Endothelial cell of umbilical vein (primary cell): Measurements from ENCODE around the gene INAVA. TPM values are rescaled to one million over a fixed set of nuclear protein-coding genes. Genes with fewer than 3 reads are reported as not detected.

Experiments
- BruUV-seq: library from RNA; stranded (reverse); fragments of 400-500 nt; replicated peaks from 2 replicates; lab custom pipeline; 2021; lab: Mats Ljungman, UMichigan
- CTCF ChIA-PET: fragments of 300-600, 350-600 bp; sonication (Branson Sonifier 250); formaldehyde crosslinking; loops from one replicate; lab custom pipeline; 2021; ENCODE audit warnings: antibody characterized with exemption, inconsistent platforms; lab: Charles Lee
- POLR2A ChIA-PET: fragments of 300-600, 350-600 bp; sonication (Branson Sonifier 250); formaldehyde crosslinking; loops from one replicate; lab custom pipeline; 2021; ENCODE audit warnings: antibody characterized with exemption, inconsistent platforms; lab: Charles Lee
- DNase-seq: peaks from one replicate; pipeline ENCODE4 v3.0.0-alpha.2; 2011; ENCODE audit warnings: low read depth, low spot score
- FAIRE-seq: peaks from 2 replicates; lab custom pipeline; 2011; peaks lifted over from hg19 to GRCh38; lab: Jason Lieb, UNC
- H2AFZ ChIP-seq: 2 replicates; pipeline ENCODE4 v1.6.0; 2012; ENCODE audit warnings: low read depth, low read length, control low read depth, inconsistent platforms
- H3K27ac ChIP-seq: 2 replicates; pipeline ENCODE4 v1.5.1; 2011; ENCODE audit warnings: low read depth, mild to moderate bottlenecking, control low read depth, low read length, moderate library complexity; ENCODE audit not compliant: insufficient read depth
- H3K27me3 ChIP-seq, 2 experiments: 2 replicates each; pipeline versions ENCODE4 v1.6.0 to v1.6.1; 2011; ENCODE audit warnings: low read length in 2 of 2, mixed read lengths in 1 of 2; ENCODE audit not compliant: control insufficient read depth in 2 of 2, insufficient read depth in 2 of 2
- H3K36me3 ChIP-seq, 2 experiments: 2 replicates in 1 of 2; 3 replicates in 1 of 2; pipeline ENCODE4 v1.5.1; 2011; ENCODE audit warnings: low read length in 2 of 2, mild to moderate bottlenecking in 1 of 2, moderate library complexity in 1 of 2; ENCODE audit not compliant: control insufficient read depth in 2 of 2, insufficient read depth in 2 of 2; ENCODE audit errors: extremely low read depth in 1 of 2
- H3K4me1 ChIP-seq: 3 replicates; pipeline ENCODE4 v1.5.1; 2011; ENCODE audit warnings: mild to moderate bottlenecking, low read length; ENCODE audit not compliant: control insufficient read depth, insufficient read depth; ENCODE audit errors: extremely low read depth
- H3K4me2 ChIP-seq: 2 replicates; pipeline ENCODE4 v1.6.1; 2011; ENCODE audit warnings: low read length, control low read depth, mixed read lengths; ENCODE audit not compliant: insufficient read depth
- H3K4me3 ChIP-seq, 3 experiments: fragments of 200-600 bp in 1 of 3; sonication (generic), shearing (Covaris generic) in 1 of 3; replicated peaks in 1 of 3; 2 replicates each; pipeline ENCODE4 v1.5.1; 2011 to 2016; ENCODE audit warnings: control low read depth in 3 of 3, low read length in 3 of 3, mild to moderate bottlenecking in 2 of 3, inconsistent platforms in 1 of 3, low read depth in 1 of 3, moderate library complexity in 1 of 3; ENCODE audit not compliant: insufficient read depth in 1 of 3
- H3K79me2 ChIP-seq: 2 replicates; pipeline ENCODE4 v1.6.0; 2012; ENCODE audit warnings: low read length, inconsistent platforms; ENCODE audit not compliant: control insufficient read depth, insufficient read depth
- H3K9ac ChIP-seq: replicated peaks from 2 replicates; pipeline ENCODE3; 2011; ENCODE audit warnings: low read length, control low read depth; ENCODE audit not compliant: insufficient read depth; ENCODE audit errors: extremely low read depth
- H3K9me1 ChIP-seq: replicated peaks from 3 replicates; pipeline ENCODE4 v1.6.0; 2011; ENCODE audit warnings: mild to moderate bottlenecking, low read length; ENCODE audit not compliant: control insufficient read depth, insufficient read depth; ENCODE audit errors: extremely low read depth
- H3K9me3 ChIP-seq: replicated peaks from 2 replicates; pipeline ENCODE4 v1.5.1; 2012; ENCODE audit warnings: low read length, inconsistent platforms; ENCODE audit not compliant: control insufficient read depth, insufficient read depth
- H4K20me1 ChIP-seq: replicated peaks from 2 replicates; pipeline ENCODE3; 2011; ENCODE audit warnings: mild to moderate bottlenecking, low read length; ENCODE audit not compliant: control insufficient read depth, insufficient read depth; ENCODE audit errors: extremely low read depth
- CTCF ChIP-seq, 2 donors: IDR thresholded peaks; 1 replicate in 1 of 2; 2 replicates in 1 of 2; pipeline ENCODE4 v1.5.1; 2011; ENCODE audit warnings: low read length in 2 of 2, mild to moderate bottlenecking in 2 of 2, moderate library complexity in 2 of 2, control low read depth in 1 of 2, inconsistent platforms in 1 of 2, low read depth in 1 of 2; ENCODE audit not compliant: insufficient read depth in 1 of 2; ENCODE audit errors: extremely low read depth in 1 of 2
- EZH2 ChIP-seq: IDR thresholded peaks from 2 replicates; pipeline ENCODE4 v1.6.1; 2012; ENCODE audit warnings: borderline replicate concordance, low read depth, mild to moderate bottlenecking, moderate library complexity, low read length, inconsistent platforms; ENCODE audit not compliant: severe bottlenecking
- FOS ChIP-seq: IDR thresholded peaks from 2 replicates; pipeline ENCODE4 v1.6.1; 2011; ENCODE audit warnings: mild to moderate bottlenecking, low read length, moderate library complexity, borderline replicate concordance; ENCODE audit not compliant: insufficient read depth
- JUN ChIP-seq: IDR thresholded peaks from 2 replicates; pipeline ENCODE4 v1.6.1; 2011; ENCODE audit warnings: borderline replicate concordance, low read depth; ENCODE audit not compliant: insufficient read length, insufficient read depth
- MYC ChIP-seq: IDR thresholded peaks from one replicate; pipeline ENCODE4 v1.6.1; 2011; ENCODE audit warnings: mild to moderate bottlenecking, low read depth, low read length
- POLR2AphosphoS5 ChIP-seq: IDR thresholded peaks from 2 replicates; pipeline ENCODE4 v1.6.1; 2012; ENCODE audit warnings: low read depth, mild to moderate bottlenecking, control low read depth, low read length, moderate library complexity; ENCODE audit not compliant: insufficient read depth
- dilution Hi-C: fragments of 300-500 bp; cut with MboI; formaldehyde crosslinking; loops from one replicate; pipeline ENCODE4 v1.15.0; 2019; ENCODE audit warnings: low sequenced_read_pairs; ENCODE audit not compliant: extremely low pct_ligation_motif_present
- intact Hi-C: fragments of 100-400 bp; cut with micrococcal nuclease; formaldehyde crosslinking; loops from one replicate; pipeline ENCODE4 v1.10.0; 2022
- polyA plus RNA-seq, 4 experiments: library from polyadenylated mRNA; depleted of rRNA in 3 of 4; stranded (reverse) in 3 of 4; unstranded in 1 of 4; fragments of >200 nt; gene quantifications; 2 replicates each; pipeline versions ENCODE4 v1.2.1 to v1.2.3, GENCODE V29; 2011 to 2012; ENCODE audit warnings: missing spikeins in 1 of 4
- total RNA-seq: library from RNA; stranded (reverse); gene quantifications from 2 replicates; pipeline ENCODE4 v1.2.3, GENCODE V29; 2021

The INAVA gene
- total and polyA plus RNA-seq, 2 donors (not counting 3 experiments of a cell fraction or from before 2014, with no cell fraction given): 0.42 TPM; not detected in 1

- Histone ChIP-seq H3K27me3 (peaks cover 48 to 50% of the 10 kb centered on the region in 2 experiments), H3K27ac (no peak overlapping the region), H3K79me2 (no peaks in the 10 kb centered on the region), H2AFZ (no peak overlapping the region), H3K4me2 (no peak overlapping the region), H3K9me3 (no peaks in the 10 kb centered on the region), H3K4me1 (peaks cover 10% of the 10 kb centered on the region), H3K9ac (no peak overlapping the region), H3K9me1 (no peaks in the 10 kb centered on the region), H3K4me3 (no peak overlapping the region), H3K36me3 (no peaks in the 10 kb centered on the region), H4K20me1 (no peaks in the 10 kb centered on the region)
- FAIRE-seq: no peak
- POLR2A ChIA-PET: interaction anchor here (0.6 to 0.7 kb wide), 2 partner anchors 22 to 48 kb away, joined by 3 to 6 read pairs; no protein-coding TSS in a partner anchor
- dilution Hi-C loops: no loop called here
- no peak for DNase-seq
- TF ChIP-seq FOS (no peak), EZH2 (no peak), MYC (no peak), POLR2AphosphoS5 (no peak), JUN (no peak), CTCF (IDR thresholded peaks at IDR 0.05; ENCODE audit: extremely low read depth in 1 of 2, insufficient read depth in 1 of 2, low read depth in 1 of 2, low read length in 2 of 2) (no peak)
- CTCF ChIA-PET: interaction anchor here (0.9 kb wide), 1 partner anchor 14 kb away, joined by 3 read pairs; no protein-coding TSS in a partner anchor
- intact Hi-C loops: no loop called here
- BruUV-seq: no TSS peak
Measured at GRCh38 chr1:200877010-200877409, 17.7 kb upstream of the INAVA start.
